ENCODE measurements around the gene IFT122.

Gene IFT122

DNA sequence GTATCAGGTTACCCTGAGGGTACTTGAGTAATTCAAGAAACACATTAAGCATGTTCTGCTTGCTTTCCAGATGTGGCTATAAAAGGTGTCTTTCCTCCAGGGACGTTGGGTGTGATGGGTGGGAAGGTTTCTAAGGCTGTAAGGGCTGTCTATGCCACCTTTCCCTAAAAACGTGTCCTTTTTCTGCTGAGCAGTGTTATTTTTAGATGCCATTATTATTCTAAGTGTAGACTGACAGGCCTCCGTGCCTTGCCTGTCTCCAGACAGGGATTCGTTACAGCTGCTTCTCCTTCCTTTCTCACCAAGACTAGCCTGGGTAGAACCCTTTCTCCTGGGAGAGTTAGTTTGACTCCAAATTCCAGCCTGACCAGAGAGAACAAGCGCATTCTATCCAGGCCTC is 61.6 kb downstream of the IFT122 start:
- Histone ChIP-seq H3K9ac (ENCODE audit: low read length) (no peak overlapping the region), H3K27me3 (replicated peaks; ENCODE audit: control insufficient read depth, insufficient read depth, low read length) (no peaks in the 10 kb centered on the region), H3K9me3 (ENCODE audit: control insufficient read depth, low read length) (no peaks in the 10 kb centered on the region), H3K36me3 (ENCODE audit: control insufficient read depth, insufficient read depth, low read length, severe bottlenecking) (peaks cover 53% of the 10 kb centered on the region), H3K4me1 (ENCODE audit: control insufficient read depth, insufficient read depth, low read length) (peaks cover 57% of the 10 kb centered on the region), H3K4me3 (ENCODE audit: low read length) (no peak overlapping the region)
- no peak for DNase-seq (ENCODE audit: low read depth)

DNA sequence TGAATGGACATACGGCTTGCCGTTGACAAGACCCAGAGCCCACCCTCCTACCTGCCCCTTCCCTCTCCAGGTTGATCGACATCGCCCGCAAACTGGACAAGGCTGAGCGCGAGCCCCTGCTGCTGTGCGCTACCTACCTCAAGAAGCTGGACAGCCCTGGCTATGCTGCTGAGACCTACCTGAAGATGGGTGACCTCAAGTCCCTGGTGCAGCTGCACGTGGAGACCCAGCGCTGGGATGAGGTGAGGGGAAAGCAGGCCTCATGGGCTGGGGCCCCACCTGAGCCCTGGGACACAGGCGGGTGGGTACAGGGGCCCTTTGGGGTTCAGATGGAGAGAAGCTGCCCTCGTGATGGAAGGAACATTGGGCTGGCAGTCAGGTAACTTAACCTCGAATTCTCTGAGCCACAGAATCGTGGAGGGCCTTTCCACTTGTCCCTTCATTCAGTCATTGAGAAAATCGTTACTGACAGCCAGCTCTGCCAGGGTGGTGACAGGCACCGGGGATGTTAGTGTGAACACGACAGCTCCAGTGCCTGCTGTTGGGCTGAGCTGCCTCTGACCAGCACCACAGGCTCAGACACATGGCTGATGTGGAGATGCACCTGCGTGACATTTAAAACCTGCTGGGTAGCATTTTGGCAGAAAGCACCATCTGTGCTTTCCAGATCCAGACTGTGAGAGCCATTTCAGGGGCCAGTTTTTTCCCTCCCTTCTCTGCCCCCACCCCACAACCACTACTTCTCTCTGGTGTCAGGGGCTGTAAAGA is 62.8 kb downstream of the IFT122 start:
- Histone ChIP-seq H3K9ac (ENCODE audit: low read length) (no peak overlapping the region), H3K27me3 (replicated peaks; ENCODE audit: control insufficient read depth, insufficient read depth, low read length) (no peaks in the 10 kb centered on the region), H3K4me3 (ENCODE audit: low read length) (no peak overlapping the region), H3K36me3 (ENCODE audit: control insufficient read depth, insufficient read depth, low read length, severe bottlenecking) (peaks cover 51% of the 10 kb centered on the region), H3K9me3 (ENCODE audit: control insufficient read depth, low read length) (no peaks in the 10 kb centered on the region), H3K4me1 (ENCODE audit: control insufficient read depth, insufficient read depth, low read length) (peaks cover 59% of the 10 kb centered on the region)
- no peak for DNase-seq (ENCODE audit: low read depth)

DNA sequence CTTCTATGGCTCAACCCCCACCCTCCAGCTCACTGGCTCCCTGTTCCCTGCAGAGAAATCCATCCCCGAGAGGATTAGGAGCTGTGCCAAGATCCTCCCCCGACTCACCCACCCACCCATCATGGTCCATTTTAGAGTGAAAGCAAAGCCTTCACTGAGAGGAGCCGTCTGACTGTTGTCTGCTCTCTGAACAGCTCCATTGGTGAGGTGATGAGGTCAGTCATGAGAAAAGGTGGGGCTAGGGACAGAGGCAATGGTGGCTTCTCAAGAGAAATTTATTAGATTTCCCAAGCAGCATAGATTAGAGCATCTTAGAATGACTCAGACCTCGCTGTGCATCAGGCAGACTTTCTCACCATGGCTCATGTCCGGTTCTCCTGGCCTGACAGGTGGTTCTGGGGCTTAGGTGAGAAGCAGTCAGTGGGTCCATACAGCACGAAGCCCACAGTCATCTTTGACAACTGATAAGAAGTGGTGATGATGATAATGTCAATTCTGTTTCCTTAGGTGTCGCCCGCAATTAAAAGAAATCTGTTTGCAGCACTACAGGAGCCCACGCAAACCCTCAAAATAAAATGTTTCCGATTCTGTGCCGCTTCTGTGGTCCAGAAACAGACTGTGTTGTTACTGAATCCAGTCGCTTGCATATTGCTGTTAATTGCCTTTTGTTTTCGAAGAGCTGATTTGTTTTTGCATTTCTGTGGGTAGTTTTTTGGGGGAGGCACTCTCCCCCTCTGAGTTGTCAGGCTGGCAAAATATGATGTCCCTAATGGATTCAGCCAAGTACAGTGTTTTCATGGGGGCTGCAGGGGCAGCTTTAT is 63.7 kb downstream of the IFT122 start:
- H3K9ac ChIP-seq (ENCODE audit: low read length), result no peak overlapping the region
- peaks cover 50% of the 10 kb centered on the region for H3K4me1 ChIP-seq (ENCODE audit: control insufficient read depth, insufficient read depth, low read length)
- no peak for DNase-seq (ENCODE audit: low read depth)
- no peaks in the 10 kb centered on the region for H3K27me3 ChIP-seq (replicated peaks; ENCODE audit: control insufficient read depth, insufficient read depth, low read length)
- no peaks in the 10 kb centered on the region for H3K9me3 ChIP-seq (ENCODE audit: control insufficient read depth, low read length)
- H3K4me3 ChIP-seq (ENCODE audit: low read length), result no peak overlapping the region
- H3K36me3 ChIP-seq (ENCODE audit: control insufficient read depth, insufficient read depth, low read length, severe bottlenecking), result peaks cover 55% of the 10 kb centered on the region

DNA sequence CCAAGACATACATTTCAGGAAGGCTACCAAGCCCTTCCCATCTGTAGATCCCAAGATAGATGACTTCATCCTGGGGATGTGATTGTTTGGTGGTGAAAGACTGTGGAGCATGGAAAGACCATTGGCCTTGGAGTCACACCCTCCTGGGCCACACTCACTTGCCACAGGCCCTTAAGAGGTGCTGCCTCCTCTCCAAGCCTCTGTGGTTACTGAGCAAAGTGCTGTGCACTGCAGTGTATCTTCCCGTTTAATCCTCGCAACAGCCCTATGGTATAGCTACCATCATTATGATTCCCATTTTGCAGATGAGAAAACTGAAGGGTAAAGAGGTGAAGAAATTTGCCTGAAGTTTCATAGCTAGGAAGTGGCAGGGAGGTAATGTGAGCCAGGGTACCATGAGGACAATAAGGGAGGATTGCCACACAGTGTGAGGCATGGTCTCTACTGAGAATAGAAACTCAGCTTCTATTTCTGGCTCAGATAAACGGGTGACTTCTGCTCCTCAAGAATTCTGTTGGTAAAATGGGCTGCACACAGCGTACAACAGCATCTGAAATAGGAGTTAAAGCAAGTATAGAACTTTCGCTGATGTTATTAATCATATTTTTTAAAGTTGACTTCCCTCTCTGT is 64.6 kb downstream of the IFT122 start:
- Histone ChIP-seq H3K9me3 (ENCODE audit: control insufficient read depth, low read length) (no peaks in the 10 kb centered on the region), H3K4me1 (ENCODE audit: control insufficient read depth, insufficient read depth, low read length) (peaks cover 43% of the 10 kb centered on the region), H3K36me3 (ENCODE audit: control insufficient read depth, insufficient read depth, low read length, severe bottlenecking) (peaks cover 64% of the 10 kb centered on the region), H3K27me3 (replicated peaks; ENCODE audit: control insufficient read depth, insufficient read depth, low read length) (no peaks in the 10 kb centered on the region), H3K9ac (ENCODE audit: low read length) (no peak overlapping the region), H3K4me3 (ENCODE audit: low read length) (no peak overlapping the region)
- no peak for DNase-seq (ENCODE audit: low read depth)

DNA sequence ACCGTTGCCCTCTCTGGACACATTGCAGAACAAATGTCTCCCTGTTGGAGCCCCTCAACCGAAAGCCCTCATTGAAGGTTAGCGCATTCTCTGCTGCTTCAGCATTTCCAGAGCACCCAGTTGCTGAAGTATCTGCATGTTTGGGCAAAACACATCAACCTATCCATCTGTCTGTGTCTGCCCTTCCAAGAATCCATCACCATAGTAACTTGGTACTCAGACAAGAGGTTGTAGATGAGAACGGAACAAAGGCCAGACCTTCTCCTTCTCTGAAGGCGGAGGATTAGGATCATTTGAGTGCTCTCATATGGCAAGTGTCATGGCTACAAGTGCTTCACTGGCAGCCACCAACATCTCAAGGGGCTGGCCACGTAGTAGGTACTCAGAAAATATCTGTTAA is 65.3 kb downstream of the IFT122 start:
- no peak for DNase-seq (ENCODE audit: low read depth)
- no peak overlapping the region for H3K9ac ChIP-seq (ENCODE audit: low read length)
- no peaks in the 10 kb centered on the region for H3K27me3 ChIP-seq (replicated peaks; ENCODE audit: control insufficient read depth, insufficient read depth, low read length)
- peaks cover 66% of the 10 kb centered on the region for H3K36me3 ChIP-seq (ENCODE audit: control insufficient read depth, insufficient read depth, low read length, severe bottlenecking)
- H3K4me1 ChIP-seq (ENCODE audit: control insufficient read depth, insufficient read depth, low read length), result peaks cover 36% of the 10 kb centered on the region
- H3K9me3 ChIP-seq (ENCODE audit: control insufficient read depth, low read length), result no peaks in the 10 kb centered on the region
- H3K4me3 ChIP-seq (ENCODE audit: low read length), result no peak overlapping the region

DNA sequence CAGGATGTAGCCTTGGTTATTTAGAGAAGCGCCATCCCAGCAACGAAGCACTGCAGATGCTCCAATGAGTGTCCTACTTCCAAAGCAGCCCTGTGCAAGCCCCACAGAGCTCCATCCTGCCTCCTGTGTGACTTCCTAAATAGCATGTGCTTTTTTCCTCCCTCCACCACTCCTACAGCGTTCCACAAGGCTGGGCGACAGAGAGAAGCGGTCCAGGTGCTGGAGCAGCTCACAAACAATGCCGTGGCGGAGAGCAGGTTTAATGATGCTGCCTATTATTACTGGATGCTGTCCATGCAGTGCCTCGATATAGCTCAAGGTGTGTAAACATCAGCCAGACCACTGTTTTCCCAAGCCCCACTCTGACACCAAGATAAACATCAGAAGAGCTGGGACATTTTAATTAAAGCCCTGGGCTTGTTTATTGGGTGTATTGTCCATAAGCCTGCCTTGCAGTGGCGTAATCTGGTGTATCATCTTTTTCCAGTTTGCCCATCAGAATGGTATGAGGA is 66.3 kb downstream of the IFT122 start:
- no peaks in the 10 kb centered on the region for H3K27me3 ChIP-seq (replicated peaks; ENCODE audit: control insufficient read depth, insufficient read depth, low read length)
- no peaks in the 10 kb centered on the region for H3K9me3 ChIP-seq (ENCODE audit: control insufficient read depth, low read length)
- H3K4me1 ChIP-seq (ENCODE audit: control insufficient read depth, insufficient read depth, low read length), result peaks cover 32% of the 10 kb centered on the region
- no peak overlapping the region for H3K9ac ChIP-seq (ENCODE audit: low read length)
- H3K36me3 ChIP-seq (ENCODE audit: control insufficient read depth, insufficient read depth, low read length, severe bottlenecking), result peaks cover 61% of the 10 kb centered on the region
- no peak overlapping the region for H3K4me3 ChIP-seq (ENCODE audit: low read length)
- DNase-seq (ENCODE audit: low read depth), result no peak

DNA sequence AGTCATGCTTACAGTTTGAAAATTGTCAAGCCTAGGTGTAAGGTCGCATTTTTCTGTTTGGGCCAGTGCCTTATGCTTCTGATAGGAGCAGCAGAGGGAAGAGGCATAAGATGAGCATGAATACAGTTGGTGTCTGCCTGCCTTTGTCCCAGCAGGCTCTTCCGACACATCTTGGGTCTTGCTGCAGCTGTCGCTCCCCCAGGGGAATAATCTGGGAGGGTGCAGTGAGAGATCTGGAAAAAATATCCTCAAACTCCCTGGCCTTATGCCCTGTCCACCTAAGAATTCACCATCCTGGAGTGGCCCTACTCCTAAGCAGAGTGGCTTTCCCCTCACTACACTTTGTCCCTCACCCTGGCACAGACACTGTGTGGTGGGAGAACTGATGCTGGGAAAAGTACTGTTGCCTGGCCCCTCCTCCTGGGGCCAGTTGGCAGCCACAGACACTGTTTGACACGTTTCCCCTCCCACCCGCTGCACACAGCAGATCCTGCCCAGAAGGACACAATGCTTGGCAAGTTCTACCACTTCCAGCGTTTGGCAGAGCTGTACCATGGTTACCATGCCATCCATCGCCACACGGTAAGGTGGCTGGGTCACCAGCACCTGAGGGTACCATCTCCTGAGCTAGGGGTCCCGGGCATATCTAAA is 67.3 kb downstream of the IFT122 start:
- Histone ChIP-seq H3K9me3 (ENCODE audit: control insufficient read depth, low read length) (no peaks in the 10 kb centered on the region), H3K4me3 (ENCODE audit: low read length) (no peak overlapping the region), H3K9ac (ENCODE audit: low read length) (no peak overlapping the region), H3K36me3 (ENCODE audit: control insufficient read depth, insufficient read depth, low read length, severe bottlenecking) (peaks cover 66% of the 10 kb centered on the region), H3K27me3 (replicated peaks; ENCODE audit: control insufficient read depth, insufficient read depth, low read length) (no peaks in the 10 kb centered on the region), H3K4me1 (ENCODE audit: control insufficient read depth, insufficient read depth, low read length) (peaks cover 32% of the 10 kb centered on the region)
- DNase-seq (ENCODE audit: low read depth), result no peak

DNA sequence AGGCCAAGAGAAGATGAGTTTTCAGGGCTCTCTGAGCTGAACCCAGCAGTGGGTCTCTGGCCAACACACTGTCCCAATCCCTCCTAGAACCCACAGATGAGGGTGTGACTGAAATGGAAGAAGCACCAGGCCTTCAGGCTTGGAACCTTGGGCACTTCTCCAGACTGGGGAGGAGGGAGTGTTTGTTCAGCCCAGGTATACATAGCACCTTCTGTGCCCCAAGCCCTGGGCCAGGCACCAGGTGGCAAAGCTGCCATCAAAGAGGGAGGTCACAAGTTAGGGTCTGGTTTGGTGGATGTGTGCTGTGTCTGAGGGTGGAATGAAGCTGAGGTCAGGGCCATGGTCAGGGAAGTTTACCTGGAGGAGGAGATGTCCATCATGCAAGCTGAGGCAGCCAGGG is 72.6 kb downstream of the IFT122 start:
- Histone ChIP-seq H3K4me3 (ENCODE audit: low read length) (no peak overlapping the region), H3K9ac (ENCODE audit: low read length) (no peak overlapping the region), H3K9me3 (ENCODE audit: control insufficient read depth, low read length) (no peaks in the 10 kb centered on the region), H3K36me3 (ENCODE audit: control insufficient read depth, insufficient read depth, low read length, severe bottlenecking) (peaks cover 74% of the 10 kb centered on the region), H3K27me3 (replicated peaks; ENCODE audit: control insufficient read depth, insufficient read depth, low read length) (no peaks in the 10 kb centered on the region), H3K4me1 (ENCODE audit: control insufficient read depth, insufficient read depth, low read length) (peaks cover 5% of the 10 kb centered on the region)
- DNase-seq (ENCODE audit: low read depth), result no peak

DNA sequence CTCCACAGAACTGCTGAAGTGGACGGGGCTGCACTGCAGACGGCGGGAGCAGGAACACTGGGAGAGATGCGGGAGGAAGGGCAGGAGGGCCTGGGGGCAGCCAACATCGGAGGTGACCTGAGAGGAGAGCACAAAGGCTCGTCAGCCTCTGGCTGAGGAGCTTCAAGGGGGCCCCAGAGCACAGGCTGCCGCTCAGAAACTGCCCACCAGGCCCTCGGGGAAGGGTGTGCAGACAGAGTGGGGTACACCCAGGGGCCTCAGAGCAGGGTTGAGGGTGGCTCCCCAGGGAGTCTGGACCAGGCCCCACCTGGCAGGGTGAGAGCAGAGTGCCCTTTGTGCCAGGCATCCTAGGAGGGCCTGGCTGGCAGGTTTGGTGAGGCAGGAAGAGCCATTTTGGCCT is 73.7 kb downstream of the IFT122 start:
- DNase-seq (ENCODE audit: low read depth), result no peak
- Histone ChIP-seq H3K4me1 (ENCODE audit: control insufficient read depth, insufficient read depth, low read length) (peaks cover 8% of the 10 kb centered on the region), H3K9me3 (ENCODE audit: control insufficient read depth, low read length) (no peaks in the 10 kb centered on the region), H3K36me3 (ENCODE audit: control insufficient read depth, insufficient read depth, low read length, severe bottlenecking) (peaks cover 69% of the 10 kb centered on the region), H3K27me3 (replicated peaks; ENCODE audit: control insufficient read depth, insufficient read depth, low read length) (no peaks in the 10 kb centered on the region), H3K4me3 (ENCODE audit: low read length) (no peak overlapping the region), H3K9ac (ENCODE audit: low read length) (no peak overlapping the region)

DNA sequence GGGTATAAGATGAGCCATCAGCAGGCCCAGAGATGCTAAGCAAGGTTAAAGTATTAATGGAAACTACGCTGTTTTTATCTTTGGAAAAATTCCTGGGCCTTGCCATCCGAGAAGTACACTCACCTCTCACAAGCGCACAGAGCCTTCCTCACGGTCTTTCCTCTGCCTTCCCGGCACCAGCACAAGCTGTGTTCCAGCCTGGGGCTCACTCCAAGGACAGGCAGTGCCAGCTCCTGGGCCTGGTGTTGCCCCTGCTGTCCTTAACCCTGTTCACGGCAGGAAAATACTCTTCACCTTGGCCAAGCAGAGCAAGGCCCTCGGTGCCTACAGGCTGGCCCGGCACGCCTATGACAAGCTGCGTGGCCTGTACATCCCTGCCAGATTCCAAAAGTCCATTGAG is 74.1 kb downstream of the IFT122 start:
- H3K9ac ChIP-seq (ENCODE audit: low read length), result no peak overlapping the region
- DNase-seq (ENCODE audit: low read depth), result no peak
- no peaks in the 10 kb centered on the region for H3K27me3 ChIP-seq (replicated peaks; ENCODE audit: control insufficient read depth, insufficient read depth, low read length)
- H3K9me3 ChIP-seq (ENCODE audit: control insufficient read depth, low read length), result no peaks in the 10 kb centered on the region
- peaks cover 8% of the 10 kb centered on the region for H3K4me1 ChIP-seq (ENCODE audit: control insufficient read depth, insufficient read depth, low read length)
- peaks cover 65% of the 10 kb centered on the region for H3K36me3 ChIP-seq (ENCODE audit: control insufficient read depth, insufficient read depth, low read length, severe bottlenecking)
- no peak overlapping the region for H3K4me3 ChIP-seq (ENCODE audit: low read length)

DNA sequence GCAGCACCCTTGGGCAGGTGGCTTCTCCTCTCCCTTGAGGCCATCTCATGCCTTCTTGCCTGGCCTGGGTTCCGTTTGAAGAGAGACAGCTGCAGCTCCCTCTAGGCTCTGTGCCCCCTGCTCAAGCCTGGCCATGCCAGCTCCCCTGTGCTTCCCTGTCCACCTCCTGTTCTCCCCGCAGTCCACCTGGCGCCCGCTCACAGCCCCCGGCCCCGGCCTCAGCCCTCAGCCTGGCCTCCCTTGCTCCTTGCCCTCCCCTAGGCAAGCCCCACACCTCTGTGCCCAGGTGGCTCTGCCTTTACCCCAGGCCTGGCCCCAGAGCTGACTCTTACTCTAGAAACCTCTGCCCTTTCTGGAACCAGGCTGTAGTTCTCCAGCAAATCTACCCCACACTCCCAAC is 74.5 kb downstream of the IFT122 start:
- H3K9me3 ChIP-seq (ENCODE audit: control insufficient read depth, low read length), result no peaks in the 10 kb centered on the region
- peaks cover 8% of the 10 kb centered on the region for H3K4me1 ChIP-seq (ENCODE audit: control insufficient read depth, insufficient read depth, low read length)
- no peak overlapping the region for H3K4me3 ChIP-seq (ENCODE audit: low read length)
- DNase-seq (ENCODE audit: low read depth), result no peak
- H3K36me3 ChIP-seq (ENCODE audit: control insufficient read depth, insufficient read depth, low read length, severe bottlenecking), result peaks cover 63% of the 10 kb centered on the region
- H3K27me3 ChIP-seq (replicated peaks; ENCODE audit: control insufficient read depth, insufficient read depth, low read length), result no peaks in the 10 kb centered on the region
- no peak overlapping the region for H3K9ac ChIP-seq (ENCODE audit: low read length)

Measured in adipocyte (in vitro differentiated cells).